22Rv1 (cell line): ENCODE results near the gene NOL7.

Source experiments
- H3K27ac ChIP-seq: fragments of 450-650 bp; 2 replicates; pipeline ENCODE4 v1.5.1; 2017
- ZFX ChIP-seq: fragments of 450-650 bp; IDR thresholded peaks from 2 replicates; pipeline ENCODE4 v1.6.1; 2017; ENCODE audit warnings: antibody characterized with exemption, borderline replicate concordance
- TF ChIP-seq, protein P1 (sequence below): fragments of 450-650 bp; IDR thresholded peaks from 2 replicates; pipeline ENCODE4 v1.5.1; 2017; ENCODE audit warnings: mild to moderate bottlenecking

Gene NOL7

DNA sequence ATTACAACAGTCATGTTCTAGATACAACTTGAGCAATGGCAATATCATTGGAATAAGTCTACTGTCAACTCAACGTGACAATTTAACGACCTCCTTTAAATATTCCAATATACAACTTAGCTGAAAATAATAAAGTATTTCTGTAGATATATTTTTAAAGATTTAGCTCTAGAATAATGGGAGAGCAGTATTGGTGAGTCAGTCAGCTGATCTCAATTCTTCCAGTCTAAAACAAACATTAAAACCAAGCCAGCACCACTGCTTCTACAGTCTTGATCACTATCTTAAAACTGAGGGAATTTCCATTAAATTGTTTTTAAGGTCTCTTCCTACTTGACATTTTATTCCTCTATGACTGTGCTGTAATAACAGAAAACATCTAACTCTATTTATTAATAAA is 38.2 kb downstream of the NOL7 start:
- no peak overlapping the region for H3K27ac ChIP-seq
- TF ChIP-seq ZFX: no peak
- TF ChIP-seq, protein P1, sequence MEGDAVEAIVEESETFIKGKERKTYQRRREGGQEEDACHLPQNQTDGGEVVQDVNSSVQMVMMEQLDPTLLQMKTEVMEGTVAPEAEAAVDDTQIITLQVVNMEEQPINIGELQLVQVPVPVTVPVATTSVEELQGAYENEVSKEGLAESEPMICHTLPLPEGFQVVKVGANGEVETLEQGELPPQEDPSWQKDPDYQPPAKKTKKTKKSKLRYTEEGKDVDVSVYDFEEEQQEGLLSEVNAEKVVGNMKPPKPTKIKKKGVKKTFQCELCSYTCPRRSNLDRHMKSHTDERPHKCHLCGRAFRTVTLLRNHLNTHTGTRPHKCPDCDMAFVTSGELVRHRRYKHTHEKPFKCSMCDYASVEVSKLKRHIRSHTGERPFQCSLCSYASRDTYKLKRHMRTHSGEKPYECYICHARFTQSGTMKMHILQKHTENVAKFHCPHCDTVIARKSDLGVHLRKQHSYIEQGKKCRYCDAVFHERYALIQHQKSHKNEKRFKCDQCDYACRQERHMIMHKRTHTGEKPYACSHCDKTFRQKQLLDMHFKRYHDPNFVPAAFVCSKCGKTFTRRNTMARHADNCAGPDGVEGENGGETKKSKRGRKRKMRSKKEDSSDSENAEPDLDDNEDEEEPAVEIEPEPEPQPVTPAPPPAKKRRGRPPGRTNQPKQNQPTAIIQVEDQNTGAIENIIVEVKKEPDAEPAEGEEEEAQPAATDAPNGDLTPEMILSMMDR: no peak

DNA sequence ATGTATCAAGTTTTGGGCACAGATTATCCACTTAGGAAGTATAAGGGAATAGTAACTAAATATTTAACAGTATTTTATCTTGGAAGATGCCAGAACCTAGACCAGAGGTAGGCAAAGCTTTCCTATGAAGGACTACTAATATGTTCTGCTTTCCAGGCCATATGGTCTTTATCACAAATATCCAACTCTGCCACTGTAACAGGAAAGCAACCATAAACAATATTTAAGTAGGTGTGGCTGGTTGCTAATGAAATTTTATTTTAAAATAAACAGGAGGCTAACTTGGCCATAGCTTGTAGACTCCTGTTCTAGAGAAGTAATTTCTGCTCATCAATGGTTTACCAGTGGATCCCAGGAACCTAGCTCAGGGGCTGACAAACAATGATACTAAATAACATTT is 39.4 kb downstream of the NOL7 start:
- no peak overlapping the region for H3K27ac ChIP-seq
- no peak for TF ChIP-seq ZFX
- TF ChIP-seq, protein P1: no peak

DNA sequence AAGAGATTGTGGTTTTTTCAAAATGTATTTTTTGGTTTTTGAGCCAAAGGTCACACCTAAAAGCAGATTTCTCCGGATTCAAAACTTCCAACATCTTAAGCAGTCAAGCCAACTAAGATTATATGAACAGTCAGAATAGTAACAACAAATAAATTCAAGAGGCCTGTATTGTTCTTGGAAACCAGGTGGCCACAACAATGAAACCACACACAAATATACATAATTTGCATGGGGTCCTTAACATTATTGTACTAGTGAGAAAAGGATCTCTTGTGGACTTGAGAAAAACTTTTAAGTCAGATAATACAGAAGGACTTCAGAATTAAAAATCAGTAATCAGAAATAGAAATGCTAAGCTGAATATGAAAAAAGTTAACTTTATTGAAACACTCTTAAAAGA is 40.6 kb downstream of the NOL7 start:
- TF ChIP-seq ZFX: no peak
- TF ChIP-seq, protein P1: no peak
- no peak overlapping the region for H3K27ac ChIP-seq

DNA sequence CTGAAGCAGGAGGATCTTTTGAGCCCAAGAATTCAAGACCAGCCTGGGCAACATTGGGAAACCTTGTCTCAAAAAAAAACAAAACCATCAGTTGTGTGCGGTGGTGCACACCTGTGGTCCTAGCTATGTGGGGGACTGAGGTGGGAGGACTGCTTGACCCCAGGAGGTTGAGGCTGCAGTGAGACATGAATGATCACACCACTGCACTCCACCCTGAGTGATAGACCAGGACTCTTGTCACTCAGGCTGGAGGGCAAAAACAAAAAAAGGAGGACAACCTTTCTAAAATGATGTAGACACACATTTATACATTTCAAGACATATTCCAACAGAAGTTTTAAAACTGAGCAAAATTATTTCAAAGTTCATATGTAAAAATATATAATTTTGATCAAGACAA is 45.1 kb downstream of the NOL7 start:
- no peak overlapping the region for H3K27ac ChIP-seq
- TF ChIP-seq, protein P1: no peak
- no peak for TF ChIP-seq ZFX

DNA sequence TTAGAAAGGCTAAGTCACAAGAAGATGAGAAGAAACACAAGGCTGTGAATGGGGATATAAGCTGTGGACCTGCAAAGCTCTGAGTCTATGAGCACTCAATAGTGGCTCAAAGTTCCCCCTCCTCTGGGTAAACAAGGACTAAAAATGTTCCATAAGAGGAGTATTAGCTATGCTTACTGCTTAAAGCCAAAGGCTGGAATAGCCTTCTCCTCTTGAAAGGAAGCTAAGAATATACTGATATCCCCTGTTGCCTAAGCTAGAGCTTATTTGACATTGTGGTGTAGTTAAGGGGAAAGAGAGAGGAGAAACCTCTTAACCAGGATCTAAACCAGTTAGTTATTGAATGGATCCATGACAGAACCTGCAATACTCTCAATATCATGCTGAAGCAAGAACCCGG is 45.8 kb downstream of the NOL7 start:
- no peak overlapping the region for H3K27ac ChIP-seq
- TF ChIP-seq, protein P1: no peak
- TF ChIP-seq ZFX: no peak

DNA sequence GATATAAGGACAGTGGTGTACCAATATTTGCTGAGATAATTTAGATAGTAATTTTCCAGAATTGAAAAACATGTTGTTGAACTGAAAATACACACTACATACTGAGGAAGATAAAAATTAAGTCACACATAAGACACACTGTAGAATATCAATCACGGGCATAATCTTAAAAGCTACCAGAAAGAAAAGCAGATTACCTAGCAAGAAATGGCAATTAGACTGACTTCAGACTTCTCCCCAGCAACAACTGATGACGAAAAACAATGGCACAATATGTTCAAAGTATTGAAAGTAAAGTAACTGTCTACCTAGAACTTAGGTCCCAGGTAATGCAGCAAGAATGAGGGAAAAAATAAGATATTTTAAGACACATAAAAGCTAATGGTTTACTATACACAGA is 46.5 kb downstream of the NOL7 start:
- TF ChIP-seq, protein P1: no peak
- no peak for TF ChIP-seq ZFX
- H3K27ac ChIP-seq: no peak overlapping the region

DNA sequence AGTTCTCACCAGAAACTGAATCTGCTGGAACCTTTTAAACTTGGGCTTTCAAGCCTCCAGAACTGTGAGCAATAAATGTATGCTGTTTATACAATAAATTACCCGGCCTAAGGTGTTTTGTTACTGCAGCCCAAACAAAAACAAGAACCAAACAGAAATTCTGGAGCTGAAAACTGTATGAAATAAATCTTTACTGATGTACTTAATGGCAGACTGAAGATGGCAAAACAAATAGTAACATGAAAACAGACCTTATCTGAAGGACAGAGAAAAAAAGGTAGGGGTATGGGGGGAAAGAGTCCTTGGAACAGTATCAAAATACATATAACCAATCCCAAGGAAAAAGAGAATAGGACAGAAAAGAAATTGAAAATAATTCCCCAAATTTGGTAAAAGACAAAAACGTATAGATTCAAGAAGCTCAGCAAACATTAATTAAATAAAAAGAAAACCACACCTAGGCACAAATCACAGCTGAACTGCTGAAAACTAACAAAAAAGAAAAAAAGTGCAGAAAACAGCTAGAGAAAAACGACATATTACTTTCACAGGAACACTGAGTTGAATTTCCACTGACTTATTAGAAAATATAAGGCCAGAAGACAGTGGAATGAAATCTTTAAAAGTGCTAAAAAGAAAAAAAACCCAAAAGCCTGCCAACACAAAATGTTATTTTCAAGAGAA is 47.7 kb downstream of the NOL7 start:
- TF ChIP-seq, protein P1: no peak
- no peak for TF ChIP-seq ZFX

More for the DNA sequence above, 47.7 kb downstream of the NOL7 start:
- no peak overlapping the region for H3K27ac ChIP-seq
